ENCODE measurements around the gene HGD. TPM values are rescaled to one million over a fixed set of nuclear protein-coding genes. Genes with fewer than 3 reads are reported as not detected.
"Not testable (repeated sequence)": the region's sequence is repeated elsewhere in the genome, so short reads cannot be mapped to it uniquely, and the experiment has no call there.

Gene HGD
- total RNA-seq, 3 donors from 2014 or later: 0.38 to 0.90 (median 0.49) TPM

GRCh38 chr3:120685411-120685810 lies 3.4 kb upstream of the HGD start:
- Mint-ChIP-seq H3K4me3 (no peak overlapping the region), H3K4me1 (ENCODE audit: low read depth) (no peaks in the 10 kb centered on the region), H3K36me3 (ENCODE audit: insufficient read depth) (peaks cover 20% of the 10 kb centered on the region), H3K27me3 (ENCODE audit: low read depth) (no peaks in the 10 kb centered on the region), H3K9me3 (no peaks in the 10 kb centered on the region)
- DNase-seq: no peak
- ATAC-seq: no peak

GRCh38 chr3:120684896-120685295 lies 2.9 kb upstream of the HGD start:
- H3K27me3 Mint-ChIP-seq (ENCODE audit: low read depth): no peaks in the 10 kb centered on the region

GRCh38 chr3:120683671-120684301 lies 1.7 kb upstream of the HGD start:
- Mint-ChIP-seq H3K4me3 (no peak overlapping the region), H3K4me1 (ENCODE audit: low read depth) (no peaks in the 10 kb centered on the region), H3K27me3 (ENCODE audit: low read depth) (peaks cover 3% of the 10 kb centered on the region), H3K36me3 (ENCODE audit: insufficient read depth) (peaks cover 14% of the 10 kb centered on the region), H3K9me3 (no peaks in the 10 kb centered on the region)
- ATAC-seq: no peak
- DNase-seq: no peak

More at GRCh38 chr3:120684896-120685295, 2.9 kb upstream of the HGD start:
- DNase-seq: no peak
- no peak for ATAC-seq
- Mint-ChIP-seq H3K36me3 (ENCODE audit: insufficient read depth) (peaks cover 20% of the 10 kb centered on the region), H3K4me3 (no peak overlapping the region), H3K4me1 (ENCODE audit: low read depth) (no peaks in the 10 kb centered on the region), H3K9me3 (no peaks in the 10 kb centered on the region)

- no peak for DNase-seq
- no peaks in the 10 kb centered on the region for H3K9me3 Mint-ChIP-seq
- H3K36me3 Mint-ChIP-seq (ENCODE audit: insufficient read depth): peaks cover 11% of the 10 kb centered on the region
- H3K27me3 Mint-ChIP-seq (ENCODE audit: low read depth): peaks cover 3% of the 10 kb centered on the region
- no peak for ATAC-seq
- H3K4me3 Mint-ChIP-seq: no peak overlapping the region
- peaks cover 3% of the 10 kb centered on the region for H3K4me1 Mint-ChIP-seq (ENCODE audit: low read depth)
Observed at GRCh38 chr3:120683213-120683612, 1.2 kb upstream of the HGD start.

- H3K36me3 Mint-ChIP-seq (ENCODE audit: insufficient read depth): peaks cover 5% of the 10 kb centered on the region
- no peak for ATAC-seq
- H3K4me1 Mint-ChIP-seq (ENCODE audit: low read depth): peaks cover 3% of the 10 kb centered on the region
- peaks cover 3% of the 10 kb centered on the region for H3K27me3 Mint-ChIP-seq (ENCODE audit: low read depth)
- no peak overlapping the region for H3K4me3 Mint-ChIP-seq
- no peak for DNase-seq
- H3K9me3 Mint-ChIP-seq: peaks cover 9% of the 10 kb centered on the region
Observed at GRCh38 chr3:120681506-120682038, 467 bp downstream of the HGD start.

GRCh38 chr3:120681018-120681417 lies 1.0 kb downstream of the HGD start:
- H3K4me3 Mint-ChIP-seq: no peak overlapping the region
- H3K36me3 Mint-ChIP-seq (ENCODE audit: insufficient read depth): peaks cover 3% of the 10 kb centered on the region
- peaks cover 3% of the 10 kb centered on the region for H3K27me3 Mint-ChIP-seq (ENCODE audit: low read depth)
- H3K9me3 Mint-ChIP-seq: peaks cover 11% of the 10 kb centered on the region
- H3K4me1 Mint-ChIP-seq (ENCODE audit: low read depth): peaks cover 3% of the 10 kb centered on the region
- ATAC-seq (no peak), DNase-seq (no peak)

GRCh38 chr3:120680193-120680894 lies 1.7 kb downstream of the HGD start:
- peaks cover 11% of the 10 kb centered on the region for H3K9me3 Mint-ChIP-seq
- no peak for DNase-seq

GRCh38 chr3:120678984-120679383 lies 3.1 kb downstream of the HGD start:
- H3K36me3 Mint-ChIP-seq (ENCODE audit: insufficient read depth): no peaks in the 10 kb centered on the region
- H3K27me3 Mint-ChIP-seq (ENCODE audit: low read depth): peaks cover 7% of the 10 kb centered on the region
- ATAC-seq (no peak), DNase-seq (no peak)
- H3K4me3 Mint-ChIP-seq: no peak overlapping the region
- peaks cover 3% of the 10 kb centered on the region for H3K4me1 Mint-ChIP-seq (ENCODE audit: low read depth)
- H3K9me3 Mint-ChIP-seq: peaks cover 11% of the 10 kb centered on the region

More at GRCh38 chr3:120680193-120680894, 1.7 kb downstream of the HGD start:
- Mint-ChIP-seq H3K36me3 (ENCODE audit: insufficient read depth) (peaks cover 1% of the 10 kb centered on the region), H3K27me3 (ENCODE audit: low read depth) (peaks cover 7% of the 10 kb centered on the region), H3K4me3 (no peak overlapping the region), H3K4me1 (ENCODE audit: low read depth) (peaks cover 3% of the 10 kb centered on the region)
- ATAC-seq: no peak

- Mint-ChIP-seq H3K4me3 (no peak overlapping the region), H3K36me3 (ENCODE audit: insufficient read depth) (no peaks in the 10 kb centered on the region), H3K27me3 (ENCODE audit: low read depth) (peaks cover 7% of the 10 kb centered on the region), H3K4me1 (ENCODE audit: low read depth) (peaks cover 3% of the 10 kb centered on the region), H3K9me3 (peaks cover 11% of the 10 kb centered on the region)
- ATAC-seq (no peak), DNase-seq (no peak)
Observed at GRCh38 chr3:120678331-120678947, 3.6 kb downstream of the HGD start.

GRCh38 chr3:120677193-120677592 lies 4.8 kb downstream of the HGD start:
- H3K9me3 Mint-ChIP-seq: peaks cover 11% of the 10 kb centered on the region
- not testable (repeated sequence) for H3K4me1 Mint-ChIP-seq (ENCODE audit: low read depth); ATAC-seq; H3K36me3 Mint-ChIP-seq (ENCODE audit: insufficient read depth); DNase-seq; H3K27me3 Mint-ChIP-seq (ENCODE audit: low read depth); H3K4me3 Mint-ChIP-seq

- Mint-ChIP-seq H3K4me1 (ENCODE audit: low read depth) (no peaks in the 10 kb centered on the region), H3K27me3 (ENCODE audit: low read depth) (peaks cover 4% of the 10 kb centered on the region), H3K4me3 (no peak overlapping the region), H3K36me3 (ENCODE audit: insufficient read depth) (no peaks in the 10 kb centered on the region), H3K9me3 (peaks cover 11% of the 10 kb centered on the region)
- ATAC-seq (no peak), DNase-seq (no peak)
Observed at GRCh38 chr3:120673116-120673515, 8.9 kb downstream of the HGD start.

- H3K36me3 Mint-ChIP-seq (ENCODE audit: insufficient read depth): no peaks in the 10 kb centered on the region
- no peaks in the 10 kb centered on the region for H3K9me3 Mint-ChIP-seq
- no peak for DNase-seq
- no peak overlapping the region for H3K4me3 Mint-ChIP-seq
- no peak for ATAC-seq
- H3K4me1 Mint-ChIP-seq (ENCODE audit: low read depth): no peaks in the 10 kb centered on the region
- H3K27me3 Mint-ChIP-seq (ENCODE audit: low read depth): peaks cover 3% of the 10 kb centered on the region
Observed at GRCh38 chr3:120670576-120670975, 11.5 kb downstream of the HGD start.

GRCh38 chr3:120664926-120665325 lies 17.1 kb downstream of the HGD start:
- peaks cover 2% of the 10 kb centered on the region for H3K36me3 Mint-ChIP-seq (ENCODE audit: insufficient read depth)
- ATAC-seq (no peak), DNase-seq (no peak)
- H3K9me3 Mint-ChIP-seq: no peaks in the 10 kb centered on the region
- H3K4me3 Mint-ChIP-seq: no peak overlapping the region
- H3K27me3 Mint-ChIP-seq (ENCODE audit: low read depth): peaks cover 10% of the 10 kb centered on the region
- no peaks in the 10 kb centered on the region for H3K4me1 Mint-ChIP-seq (ENCODE audit: low read depth)

GRCh38 chr3:120661945-120662344 lies 20.1 kb downstream of the HGD start:
- H3K4me1 Mint-ChIP-seq (ENCODE audit: low read depth): no peaks in the 10 kb centered on the region
- no peaks in the 10 kb centered on the region for H3K9me3 Mint-ChIP-seq
- ATAC-seq (no peak), DNase-seq (no peak)
- H3K27me3 Mint-ChIP-seq (ENCODE audit: low read depth): peaks cover 10% of the 10 kb centered on the region
- peaks cover 2% of the 10 kb centered on the region for H3K36me3 Mint-ChIP-seq (ENCODE audit: insufficient read depth)
- H3K4me3 Mint-ChIP-seq: no peak overlapping the region
